Activated CD8-positive, alpha-beta memory T cell treated with anti-CD3 and anti-CD28 coated beads, Interleukin-2, amount 50 U/mL, for 24 hours (primary cell): Measurements from ENCODE around the gene MIER3.

ENCODE experiments used
- DNase-seq: peaks from one replicate; pipeline ENCODE4 v3.0.0-alpha.2; 2020; ENCODE audit errors: extremely low read depth

MIER3 gene

DNA sequence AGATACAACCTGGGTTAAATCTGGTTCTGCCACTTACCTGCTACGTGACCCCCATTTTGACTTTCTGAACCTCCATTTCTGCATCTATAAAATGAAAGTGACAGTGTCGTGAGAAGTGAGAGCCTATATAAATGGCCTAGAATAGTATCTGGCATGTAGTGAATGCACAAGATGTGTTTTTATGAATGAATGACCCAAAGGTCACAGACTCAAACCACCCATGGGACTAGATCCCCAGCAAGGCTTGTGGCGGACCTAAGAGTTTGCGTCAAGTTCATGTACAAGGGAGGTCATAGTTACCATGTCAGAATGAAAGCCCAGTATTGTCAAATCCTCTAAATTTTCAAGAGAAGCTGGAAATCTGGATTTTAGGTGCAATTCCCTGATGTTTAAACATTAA lies 53.7 kb downstream of the MIER3 start:
- DNase-seq: no peak

DNA sequence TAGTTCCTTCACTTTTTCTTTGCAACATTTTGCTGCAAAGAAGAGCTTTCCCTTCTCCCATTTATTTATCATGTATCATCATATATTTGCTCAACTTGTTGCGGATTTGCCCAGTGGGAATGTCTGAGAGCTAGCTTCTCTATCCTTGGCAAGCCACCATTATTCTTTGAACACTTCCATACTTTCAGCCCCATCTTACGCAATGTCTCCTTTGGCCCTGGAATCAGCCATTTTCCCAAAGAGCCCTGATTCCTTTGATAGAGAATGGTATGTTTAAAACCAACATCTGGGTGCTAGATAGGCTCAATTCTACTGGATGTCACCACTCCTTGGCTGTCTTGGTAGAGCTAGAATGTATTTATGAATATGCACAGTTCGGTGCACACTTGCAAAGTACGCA lies 55.2 kb downstream of the MIER3 start:
- no peak for DNase-seq

DNA sequence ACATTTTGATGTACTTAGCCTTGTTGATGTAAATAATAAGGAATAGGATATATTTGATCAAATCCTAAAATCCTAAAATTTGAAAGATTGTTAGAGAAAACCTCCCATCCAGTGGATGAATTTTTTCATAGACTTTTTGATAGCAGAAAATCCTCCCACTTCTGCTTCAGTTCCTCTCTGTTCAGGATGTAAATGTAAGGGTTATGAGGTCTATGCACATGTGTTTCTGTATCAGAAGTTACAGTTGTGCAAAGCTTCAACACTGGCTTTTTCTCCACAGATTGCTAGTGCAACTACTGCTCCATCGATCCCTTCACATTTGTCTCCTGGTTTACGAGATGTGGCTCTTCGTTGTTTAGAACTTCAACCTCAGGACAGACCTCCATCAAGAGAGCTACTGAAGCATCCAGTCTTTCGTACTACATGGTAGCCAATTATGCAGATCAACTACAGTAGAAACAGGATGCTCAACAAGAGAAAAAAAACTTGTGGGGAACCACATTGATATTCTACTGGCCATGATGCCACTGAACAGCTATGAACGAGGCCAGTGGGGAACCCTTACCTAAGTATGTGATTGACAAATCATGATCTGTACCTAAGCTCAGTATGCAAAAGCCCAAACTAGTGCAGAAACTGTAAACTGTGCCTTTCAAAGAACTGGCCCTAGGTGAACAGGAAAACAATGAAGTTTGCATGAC lies 58.5 kb downstream of the MIER3 start:
- DNase-seq: no peak

DNA sequence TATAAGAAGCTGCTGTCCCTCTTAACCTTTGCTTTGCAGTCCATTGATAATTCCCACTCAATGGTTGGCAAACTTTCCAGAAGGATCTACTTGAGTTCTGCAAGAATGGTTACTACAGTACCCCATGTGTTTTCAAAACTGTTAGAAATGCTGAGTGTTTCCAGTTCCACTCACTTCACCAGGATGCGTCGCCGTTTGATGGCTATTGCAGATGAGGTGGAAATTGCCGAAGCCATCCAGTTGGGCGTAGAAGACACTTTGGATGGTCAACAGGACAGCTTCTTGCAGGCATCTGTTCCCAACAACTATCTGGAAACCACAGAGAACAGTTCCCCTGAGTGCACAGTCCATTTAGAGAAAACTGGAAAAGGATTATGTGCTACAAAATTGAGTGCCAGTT lies 70.4 kb downstream of the MIER3 start:
- no peak for DNase-seq

DNA sequence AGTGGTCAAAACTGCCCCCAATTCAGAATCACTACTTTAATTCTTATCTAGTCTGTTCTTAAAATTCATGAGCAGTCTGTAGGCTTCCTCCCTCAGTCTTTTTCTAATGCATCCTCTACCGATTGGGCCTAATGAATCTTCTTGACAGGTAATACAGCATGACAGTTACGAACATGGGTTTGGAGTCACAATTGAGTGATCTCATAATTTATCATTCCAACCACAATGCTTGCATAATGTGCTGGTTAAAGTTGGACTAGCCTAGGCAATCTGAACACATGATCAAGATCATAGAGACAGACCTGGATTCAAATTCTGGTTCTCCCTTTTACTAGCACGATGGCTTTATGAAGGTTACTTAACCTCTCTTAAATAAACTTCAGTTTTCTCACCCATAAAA lies 75.6 kb downstream of the MIER3 start:
- no peak for DNase-seq

DNA sequence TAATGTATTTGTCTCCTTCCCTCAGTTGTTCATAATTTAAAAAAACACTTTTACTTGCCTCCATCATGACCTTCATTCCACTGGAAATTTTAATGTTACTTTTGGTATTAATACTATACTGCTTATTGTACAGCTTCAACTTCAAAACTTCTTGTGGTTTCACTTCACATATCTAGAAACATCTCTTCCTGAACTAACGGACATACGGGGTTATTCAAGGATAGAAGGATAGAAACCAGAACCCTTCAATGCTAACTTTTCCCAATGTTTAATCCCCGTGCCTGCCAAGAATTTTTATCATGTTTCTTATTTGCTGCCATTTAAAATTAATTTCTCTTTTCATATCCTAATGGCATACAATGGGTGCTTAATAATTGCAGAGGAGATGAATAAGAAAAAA lies 78.9 kb downstream of the MIER3 start:
- DNase-seq: no peak

DNA sequence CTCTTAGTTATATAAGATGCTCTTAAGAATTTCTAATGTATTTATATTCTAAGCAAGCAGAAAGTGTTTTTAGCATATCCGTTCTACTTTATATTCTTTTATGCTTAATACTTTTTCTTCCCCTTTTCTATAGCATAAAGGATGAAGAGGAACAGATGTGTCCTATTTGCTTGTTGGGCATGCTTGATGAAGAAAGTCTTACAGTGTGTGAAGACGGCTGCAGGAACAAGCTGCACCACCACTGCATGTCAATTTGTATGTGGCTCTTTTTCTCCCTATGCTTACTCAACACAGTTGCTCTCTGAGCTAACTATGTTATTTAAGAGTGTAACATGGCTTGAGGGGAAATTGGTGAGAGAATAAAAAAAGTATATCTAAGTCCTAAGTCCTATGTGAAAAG lies 80.1 kb downstream of the MIER3 start:
- no peak for DNase-seq
